Loucy (cell line): ENCODE results near the gene DLL1.

Experiments used
- H2AFZ ChIP-seq: fragments of 200-600 bp; sonication (generic); 2 replicates; pipeline ENCODE4 v1.6.0; 2016; ENCODE audit warnings: antibody characterized with exemption, mild to moderate bottlenecking, low read length, moderate library complexity
- H3F3A ChIP-seq: fragments of 200-600 bp; 2 replicates; pipeline ENCODE4 v1.6.0; 2016; ENCODE audit warnings: antibody characterized with exemption, low read depth, mild to moderate bottlenecking
- H3K27me3 ChIP-seq: fragments of 200-600 bp; sonication (generic); 2 replicates; pipeline ENCODE4 v1.6.1; 2014; ENCODE audit warnings: low read length, mild to moderate bottlenecking; ENCODE audit not compliant: insufficient read depth, poor library complexity, severe bottlenecking
- H3K36me3 ChIP-seq: fragments of 200-600 bp; sonication (generic); 2 replicates; pipeline ENCODE4 v1.6.1; 2016; ENCODE audit warnings: low read length; ENCODE audit not compliant: insufficient read depth
- H3K4me1 ChIP-seq: fragments of 200-600 bp; sonication (generic); 2 replicates; pipeline ENCODE4 v1.5.1; 2014; ENCODE audit warnings: low read length, mild to moderate bottlenecking; ENCODE audit not compliant: insufficient read depth, poor library complexity, severe bottlenecking
- H3K4me2 ChIP-seq: fragments of 200-600 bp; sonication (generic); 2 replicates; pipeline ENCODE4 v1.6.0; 2014; ENCODE audit warnings: antibody characterized with exemption, low read length, low read depth, mild to moderate bottlenecking; ENCODE audit not compliant: poor library complexity, severe bottlenecking
- H3K4me3 ChIP-seq: fragments of 200-600 bp; sonication (generic); 2 replicates; pipeline ENCODE4 v1.5.1; 2014; ENCODE audit warnings: low read length, mild to moderate bottlenecking, mixed read lengths; ENCODE audit not compliant: poor library complexity, severe bottlenecking
- H3K79me2 ChIP-seq: fragments of 200-600 bp; sonication (generic); 2 replicates; pipeline ENCODE4 v1.6.1; 2014; ENCODE audit warnings: low read length; ENCODE audit not compliant: insufficient read depth
- H3K9ac ChIP-seq: fragments of 200-600 bp; sonication (generic); 2 replicates; pipeline ENCODE4 v1.6.0; 2014; ENCODE audit warnings: mild to moderate bottlenecking, low read depth, low read length, moderate library complexity; ENCODE audit not compliant: poor library complexity, severe bottlenecking
- H3K9me2 ChIP-seq: fragments of 200-600 bp; sonication (generic); replicated peaks from 2 replicates; pipeline ENCODE4 v1.6.1; 2016; ENCODE audit warnings: low read depth, low read length, mixed read lengths
- H3K9me3 ChIP-seq: fragments of 200-600 bp; sonication (generic); 2 replicates; pipeline ENCODE4 v1.6.1; 2014; ENCODE audit warnings: mild to moderate bottlenecking, antibody characterized with exemption, low read length, low read depth; ENCODE audit not compliant: insufficient read depth
- H4K20me1 ChIP-seq: fragments of 200-600 bp; sonication (generic); 2 replicates; pipeline ENCODE4 v1.6.0; 2014; ENCODE audit warnings: antibody characterized with exemption, low read length, mild to moderate bottlenecking; ENCODE audit not compliant: insufficient read depth, poor library complexity, severe bottlenecking
- EZH2phosphoT487 ChIP-seq: fragments of 200-600 bp; IDR thresholded peaks from 2 replicates; pipeline ENCODE4 v1.6.1; 2018; ENCODE audit warnings: antibody characterized with exemption, mild to moderate bottlenecking, moderate library complexity, borderline replicate concordance
- TF ChIP-seq, protein P1 (sequence below): fragments of 200-600 bp; sonication (generic); conservative IDR thresholded peaks from 2 replicates; pipeline ENCODE4 v1.5.1; 2014; ENCODE audit warnings: mild to moderate bottlenecking, antibody characterized with exemption, low read length

DLL1 gene

DNA sequence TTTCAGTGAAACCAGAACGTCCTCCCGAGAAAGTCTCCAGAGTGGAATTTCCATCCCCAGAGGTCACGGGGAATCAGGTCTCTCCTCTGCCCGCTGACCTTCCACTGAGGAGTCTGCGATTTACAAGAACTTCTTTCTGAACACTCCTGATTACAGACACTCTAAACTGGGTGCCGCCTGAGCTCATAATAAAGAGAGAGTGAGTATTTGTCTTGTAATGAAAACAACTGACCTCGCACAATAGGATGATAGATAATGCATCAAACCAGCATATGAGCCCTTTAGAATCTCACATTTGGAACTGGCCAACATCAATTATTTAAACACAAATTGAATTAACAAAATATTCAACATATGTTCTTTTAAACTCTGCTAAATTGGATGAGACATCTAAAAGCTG lies 47.5 kb downstream of the DLL1 start:
- no peaks in the 10 kb centered on the region for H3K36me3 ChIP-seq
- no peak overlapping the region for H2AFZ ChIP-seq
- H3K9me3 ChIP-seq: no peaks in the 10 kb centered on the region
- no peaks in the 10 kb centered on the region for H3K4me1 ChIP-seq
- H3K27me3 ChIP-seq: no peaks in the 10 kb centered on the region
- H3K9me2 ChIP-seq: no peaks in the 10 kb centered on the region
- no peaks in the 10 kb centered on the region for H3K79me2 ChIP-seq
- no peaks in the 10 kb centered on the region for H4K20me1 ChIP-seq
- no peak overlapping the region for H3K9ac ChIP-seq
- no peaks in the 10 kb centered on the region for H3F3A ChIP-seq
- H3K4me2 ChIP-seq: no peak overlapping the region
- TF ChIP-seq, protein P1, sequence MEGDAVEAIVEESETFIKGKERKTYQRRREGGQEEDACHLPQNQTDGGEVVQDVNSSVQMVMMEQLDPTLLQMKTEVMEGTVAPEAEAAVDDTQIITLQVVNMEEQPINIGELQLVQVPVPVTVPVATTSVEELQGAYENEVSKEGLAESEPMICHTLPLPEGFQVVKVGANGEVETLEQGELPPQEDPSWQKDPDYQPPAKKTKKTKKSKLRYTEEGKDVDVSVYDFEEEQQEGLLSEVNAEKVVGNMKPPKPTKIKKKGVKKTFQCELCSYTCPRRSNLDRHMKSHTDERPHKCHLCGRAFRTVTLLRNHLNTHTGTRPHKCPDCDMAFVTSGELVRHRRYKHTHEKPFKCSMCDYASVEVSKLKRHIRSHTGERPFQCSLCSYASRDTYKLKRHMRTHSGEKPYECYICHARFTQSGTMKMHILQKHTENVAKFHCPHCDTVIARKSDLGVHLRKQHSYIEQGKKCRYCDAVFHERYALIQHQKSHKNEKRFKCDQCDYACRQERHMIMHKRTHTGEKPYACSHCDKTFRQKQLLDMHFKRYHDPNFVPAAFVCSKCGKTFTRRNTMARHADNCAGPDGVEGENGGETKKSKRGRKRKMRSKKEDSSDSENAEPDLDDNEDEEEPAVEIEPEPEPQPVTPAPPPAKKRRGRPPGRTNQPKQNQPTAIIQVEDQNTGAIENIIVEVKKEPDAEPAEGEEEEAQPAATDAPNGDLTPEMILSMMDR: no peak
- no peak for TF ChIP-seq EZH2phosphoT487
- no peak overlapping the region for H3K4me3 ChIP-seq

GRCh38 chr6:170238741-170239565 lies 51.9 kb downstream of the DLL1 start:
- H3K4me1 ChIP-seq: no peaks in the 10 kb centered on the region
- no peaks in the 10 kb centered on the region for H3F3A ChIP-seq
- no peaks in the 10 kb centered on the region for H3K9me3 ChIP-seq
- no peak overlapping the region for H2AFZ ChIP-seq
- no peaks in the 10 kb centered on the region for H3K27me3 ChIP-seq
- TF ChIP-seq EZH2phosphoT487: no peak
- TF ChIP-seq, protein P1: no peak
- no peaks in the 10 kb centered on the region for H4K20me1 ChIP-seq
- H3K9me2 ChIP-seq: no peaks in the 10 kb centered on the region
- H3K36me3 ChIP-seq: no peaks in the 10 kb centered on the region
- H3K4me2 ChIP-seq: no peak overlapping the region
- no peak overlapping the region for H3K9ac ChIP-seq
- H3K79me2 ChIP-seq: no peaks in the 10 kb centered on the region
- H3K4me3 ChIP-seq: no peak overlapping the region

GRCh38 chr6:170237999-170238740 lies 52.7 kb downstream of the DLL1 start:
- H3F3A ChIP-seq: no peaks in the 10 kb centered on the region
- no peaks in the 10 kb centered on the region for H3K9me3 ChIP-seq
- no peaks in the 10 kb centered on the region for H3K4me1 ChIP-seq
- no peaks in the 10 kb centered on the region for H4K20me1 ChIP-seq
- H3K27me3 ChIP-seq: no peaks in the 10 kb centered on the region
- no peak overlapping the region for H3K4me2 ChIP-seq
- no peak overlapping the region for H3K9ac ChIP-seq
- H3K79me2 ChIP-seq: no peaks in the 10 kb centered on the region
- H3K9me2 ChIP-seq: no peaks in the 10 kb centered on the region
- H3K4me3 ChIP-seq: no peak overlapping the region
- TF ChIP-seq, protein P1: no peak
- no peak for TF ChIP-seq EZH2phosphoT487
- no peak overlapping the region for H2AFZ ChIP-seq
- H3K36me3 ChIP-seq: no peaks in the 10 kb centered on the region
